ENCODE results near the gene LTV1.

DNA sequence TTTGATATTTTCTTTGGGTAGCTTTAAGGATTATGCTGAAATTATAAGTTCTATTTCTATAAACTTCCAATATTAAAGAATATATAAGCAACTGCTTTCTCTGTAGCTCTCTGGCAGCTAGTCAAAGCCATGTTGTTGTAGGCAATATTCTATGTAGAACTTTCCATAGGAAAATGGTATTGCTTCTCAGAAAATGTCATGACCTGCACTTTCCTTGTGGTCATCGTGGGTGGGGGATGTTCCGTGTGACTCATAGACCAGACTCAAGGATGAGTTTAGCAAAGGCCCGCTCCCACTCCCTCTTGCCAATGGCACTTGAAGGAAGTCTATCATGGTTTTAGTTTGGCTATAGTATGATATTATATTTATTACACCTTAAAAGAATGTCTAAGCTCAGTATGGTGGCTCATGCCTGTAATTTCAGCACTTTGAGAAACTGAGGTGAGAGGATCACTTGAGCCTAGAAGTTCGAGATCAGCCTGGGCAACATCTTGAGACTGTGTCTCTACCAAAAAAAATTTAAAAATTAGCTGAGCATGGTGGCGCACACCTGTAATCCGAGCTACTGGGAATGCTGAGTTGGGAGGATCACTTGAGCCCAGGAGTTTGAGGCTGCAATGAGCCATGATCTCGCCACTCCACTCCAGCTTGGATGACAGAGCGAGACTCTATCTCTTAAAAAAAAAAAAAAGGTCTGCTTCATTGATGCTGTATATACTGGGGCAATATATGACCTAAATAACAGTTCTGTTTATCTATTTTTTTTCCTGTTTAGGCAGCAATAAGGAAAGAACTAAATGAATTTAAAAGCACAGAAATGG is 36.6 kb upstream of the LTV1 start:
- TF ChIP-seq, protein P1, sequence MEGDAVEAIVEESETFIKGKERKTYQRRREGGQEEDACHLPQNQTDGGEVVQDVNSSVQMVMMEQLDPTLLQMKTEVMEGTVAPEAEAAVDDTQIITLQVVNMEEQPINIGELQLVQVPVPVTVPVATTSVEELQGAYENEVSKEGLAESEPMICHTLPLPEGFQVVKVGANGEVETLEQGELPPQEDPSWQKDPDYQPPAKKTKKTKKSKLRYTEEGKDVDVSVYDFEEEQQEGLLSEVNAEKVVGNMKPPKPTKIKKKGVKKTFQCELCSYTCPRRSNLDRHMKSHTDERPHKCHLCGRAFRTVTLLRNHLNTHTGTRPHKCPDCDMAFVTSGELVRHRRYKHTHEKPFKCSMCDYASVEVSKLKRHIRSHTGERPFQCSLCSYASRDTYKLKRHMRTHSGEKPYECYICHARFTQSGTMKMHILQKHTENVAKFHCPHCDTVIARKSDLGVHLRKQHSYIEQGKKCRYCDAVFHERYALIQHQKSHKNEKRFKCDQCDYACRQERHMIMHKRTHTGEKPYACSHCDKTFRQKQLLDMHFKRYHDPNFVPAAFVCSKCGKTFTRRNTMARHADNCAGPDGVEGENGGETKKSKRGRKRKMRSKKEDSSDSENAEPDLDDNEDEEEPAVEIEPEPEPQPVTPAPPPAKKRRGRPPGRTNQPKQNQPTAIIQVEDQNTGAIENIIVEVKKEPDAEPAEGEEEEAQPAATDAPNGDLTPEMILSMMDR (IDR thresholded peaks at IDR 0.05), result no peak
- TF ChIP-seq POLR2A (IDR thresholded peaks at IDR 0.05), result no peak
